GM12865 (cell line): ENCODE data around the gene IFITM2.
A peak's percentile ranks its signal among the peaks of the same experiment; 100 is the strongest.

Experiments
- DNase-seq: peaks from one replicate; pipeline ENCODE4 v3.0.0; 2010; ENCODE audit warnings: low read depth
- H3K4me3 ChIP-seq: 2 replicates; pipeline ENCODE4 v1.5.1; 2011; ENCODE audit warnings: mild to moderate bottlenecking, low read depth, low read length, control low read depth
- CTCF ChIP-seq: IDR thresholded peaks from 2 replicates; pipeline ENCODE4 v1.5.1; 2011; ENCODE audit warnings: low read length, control low read depth, low read depth, inconsistent platforms; ENCODE audit not compliant: insufficient read depth; ENCODE audit errors: missing control alignments

The IFITM2 gene

GRCh38 chr11:295351-296170 lies 12.1 kb upstream of the IFITM2 start:
- TF ChIP-seq CTCF, result no peak
- no peak overlapping the region for H3K4me3 ChIP-seq
- DNase-seq, result no peak

- no peak for DNase-seq
- TF ChIP-seq CTCF, result no peak
- H3K4me3 ChIP-seq, result no peak overlapping the region
These were observed 11.2 kb upstream of the IFITM2 start for GRCh38 chr11:296171-297050.

- no peak for TF ChIP-seq CTCF
- DNase-seq, result no peak
- no peak overlapping the region for H3K4me3 ChIP-seq
These were observed 10.5 kb upstream of the IFITM2 start for GRCh38 chr11:297051-297585.

GRCh38 chr11:297586-298405 lies 9.8 kb upstream of the IFITM2 start:
- H3K4me3 ChIP-seq, result peak overlapping the region; percentile 3; the same call in 1 of the 2 replicates
- TF ChIP-seq CTCF, result no peak
- DNase-seq, result peak; percentile 91

- no peak for TF ChIP-seq CTCF
- DNase-seq, result no peak
- H3K4me3 ChIP-seq, result no peak overlapping the region
These were observed 9.1 kb upstream of the IFITM2 start for GRCh38 chr11:298406-299065.

GRCh38 chr11:299081-299891 lies 8.3 kb upstream of the IFITM2 start, which contains the start of gene IFITM5:
IFITM5 (minus strand) TSS chr11:299526; CDS start chr11:299490, 36 bp downstream.
- no peak for DNase-seq
- TF ChIP-seq CTCF, result no peak
- H3K4me3 ChIP-seq, result no peak within 1 kb of the TSS
